Stimulated activated CD8-positive, alpha-beta memory T cell treated with anti-CD3 and anti-CD28 coated beads, Interleukin-15, amount 100 ng/mL, for 1 hour (primary cell): ENCODE measurements around the gene PLCH1.

Source experiments
- DNase-seq: peaks from one replicate; pipeline ENCODE4 v3.0.0-alpha.2; 2020; ENCODE audit warnings: low read depth

The PLCH1 gene

GRCh38 chr3:155682426-155683343 is 62.2 kb downstream of the PLCH1 start:
- no peak for DNase-seq

- no peak for DNase-seq
Measured at GRCh38 chr3:155676252-155676981, 68.5 kb downstream of the PLCH1 start.

DNA sequence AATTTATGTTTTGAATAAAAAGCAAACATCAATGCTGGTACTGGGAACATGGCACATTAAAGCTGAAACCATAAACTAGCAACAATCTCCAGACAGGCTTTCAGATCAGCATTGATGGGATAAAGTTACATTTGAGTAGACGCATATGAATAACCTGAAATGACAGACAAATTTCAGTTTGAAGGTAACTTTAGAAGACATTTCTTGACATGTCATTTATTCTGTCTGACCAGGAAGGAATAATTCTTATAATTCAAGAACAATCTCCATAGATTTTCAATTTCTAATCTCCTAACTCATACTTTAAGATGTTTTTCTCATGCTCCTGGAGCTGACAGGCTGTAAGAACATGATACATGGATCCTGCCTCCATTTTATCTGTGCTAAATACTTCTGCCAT is 69.8 kb downstream of the PLCH1 start:
- DNase-seq, result no peak

GRCh38 chr3:155673421-155673820 is 71.5 kb downstream of the PLCH1 start:
- DNase-seq, result no peak

DNA sequence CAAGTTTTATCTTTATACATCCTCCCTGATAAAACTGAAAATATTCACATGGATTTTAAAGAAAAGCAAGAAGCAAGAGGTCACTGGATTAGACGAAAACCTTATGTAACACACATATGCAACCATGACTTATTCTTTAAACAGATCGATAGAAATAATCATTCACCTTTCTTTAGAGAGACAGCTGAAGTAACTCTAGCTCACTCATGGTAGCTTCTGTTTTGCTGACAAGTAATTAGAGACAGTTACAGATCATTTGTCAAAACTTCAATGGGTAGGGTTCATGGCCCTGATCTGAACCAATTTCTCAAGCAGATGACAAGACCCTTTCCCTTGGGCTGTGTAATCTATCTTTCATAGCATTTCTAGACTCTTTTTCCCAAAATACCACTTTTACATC is 74.5 kb downstream of the PLCH1 start:
- no peak for DNase-seq

GRCh38 chr3:155667988-155668387 is 76.9 kb downstream of the PLCH1 start:
- DNase-seq, result no peak

DNA sequence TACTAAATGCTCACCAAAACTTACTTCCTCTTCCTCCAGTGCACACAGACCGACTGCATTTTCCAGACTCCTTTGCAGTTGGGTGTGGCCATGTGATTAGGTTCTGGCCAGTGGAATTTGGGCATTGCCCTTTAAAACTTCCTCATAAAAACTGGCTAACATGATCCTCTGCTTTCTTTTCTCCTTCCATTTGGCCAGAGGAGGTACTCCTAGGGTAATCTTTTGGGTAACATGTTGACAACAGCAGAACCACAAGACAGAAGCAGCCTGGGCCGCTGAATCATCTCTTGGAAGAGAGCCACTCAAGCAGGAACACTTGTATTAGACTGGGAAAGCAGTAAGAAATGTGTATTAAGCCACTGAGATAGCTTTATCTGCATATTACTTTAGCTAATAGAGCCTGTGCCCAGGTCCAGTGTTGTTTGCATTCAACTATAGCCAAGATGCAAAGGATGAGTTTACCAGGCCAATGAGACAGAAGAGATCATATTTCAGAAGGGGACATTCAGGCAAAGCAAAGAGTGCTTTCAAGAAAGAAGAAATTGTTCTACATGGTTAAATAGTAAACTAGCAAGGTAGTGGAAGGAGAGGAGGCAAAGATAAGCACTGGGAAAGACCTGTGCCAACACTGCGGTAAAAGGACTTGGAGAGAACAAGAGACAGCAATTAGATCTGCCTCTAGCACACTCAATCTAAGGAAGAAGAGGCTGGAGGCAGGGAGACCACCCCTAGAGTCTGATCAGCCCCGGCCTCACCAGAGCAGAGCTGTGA is 79.8 kb downstream of the PLCH1 start:
- no peak for DNase-seq

DNA sequence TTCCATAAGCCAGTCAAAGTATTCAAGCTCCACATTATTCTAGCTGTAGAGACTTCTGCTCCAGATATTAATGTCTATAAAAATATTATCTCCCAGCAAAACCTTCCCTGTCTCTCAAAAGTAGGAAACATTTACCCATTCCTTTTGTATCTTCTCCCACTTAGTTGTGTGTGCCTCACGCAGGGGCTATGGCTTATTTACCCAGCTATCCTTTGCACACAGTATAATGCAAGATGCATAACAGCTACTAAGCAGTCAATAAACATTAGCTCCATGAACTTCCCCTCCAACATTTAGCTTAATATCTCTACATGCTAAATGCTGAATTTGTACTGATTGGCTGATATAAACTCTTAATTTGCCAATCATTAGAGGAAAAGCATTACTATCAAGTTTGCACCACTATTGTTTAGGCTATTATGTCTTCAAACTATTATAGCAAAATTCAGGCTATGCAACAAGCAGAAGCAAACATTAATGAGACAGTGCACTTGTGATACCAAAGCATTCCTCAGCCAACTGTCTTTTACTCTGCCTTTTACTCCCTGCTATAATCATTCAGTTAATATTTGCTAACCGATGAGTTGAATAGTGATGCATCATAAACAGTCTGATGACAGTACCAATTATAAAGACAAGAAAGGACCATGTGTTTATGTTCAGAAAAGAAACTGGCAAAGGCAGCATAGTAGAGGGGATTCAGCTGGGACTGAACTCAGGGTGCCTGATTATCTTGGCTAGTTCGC is 81.2 kb downstream of the PLCH1 start:
- no peak for DNase-seq

GRCh38 chr3:155661760-155662159 is 83.1 kb downstream of the PLCH1 start:
- no peak for DNase-seq

DNA sequence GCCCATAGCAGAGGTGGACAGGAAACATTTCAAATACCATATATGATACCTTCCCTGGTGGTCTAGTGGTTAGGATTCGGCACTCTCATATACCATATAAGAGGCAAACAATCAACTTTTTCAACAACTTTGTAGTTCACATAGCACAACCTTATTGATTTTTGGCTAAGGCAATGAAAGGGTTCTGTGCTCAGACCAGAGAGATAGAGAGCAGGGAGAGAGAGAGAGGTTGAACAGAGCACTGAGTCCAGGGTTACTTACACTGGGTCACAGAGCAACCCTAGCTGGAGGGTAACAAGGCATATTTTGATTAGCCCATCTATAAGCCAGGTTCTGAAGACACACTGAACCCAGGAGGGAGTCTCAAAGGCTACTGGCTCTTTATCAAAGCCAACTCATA is 83.8 kb downstream of the PLCH1 start:
- DNase-seq, result no peak

GRCh38 chr3:155658671-155659261 is 86.1 kb downstream of the PLCH1 start:
- DNase-seq, result no peak

GRCh38 chr3:155658006-155658405 is 86.9 kb downstream of the PLCH1 start:
- DNase-seq, result no peak

DNA sequence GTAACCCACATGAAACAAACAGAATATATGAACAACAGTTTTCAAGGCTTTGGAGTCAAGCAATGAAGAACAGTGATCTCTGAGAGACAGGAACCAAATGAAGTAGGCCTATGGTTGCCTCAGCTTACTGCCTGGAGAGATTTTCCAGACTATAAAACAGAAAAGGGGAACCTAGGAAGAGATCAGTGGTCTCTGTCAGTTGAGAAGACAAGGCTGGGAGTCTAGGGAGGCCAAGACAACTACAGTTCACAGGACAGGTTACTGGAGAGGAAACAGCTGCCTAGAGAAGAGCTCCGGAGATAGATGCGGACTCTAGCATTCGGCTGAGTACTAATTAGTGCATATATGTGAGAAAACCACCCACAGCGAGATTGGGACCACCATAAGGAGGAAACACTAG is 87.7 kb downstream of the PLCH1 start:
- no peak for DNase-seq

- DNase-seq, result no peak
Measured at GRCh38 chr3:155656466-155656865, 88.4 kb downstream of the PLCH1 start.

- DNase-seq, result no peak
Measured at GRCh38 chr3:155651489-155652218, 93.2 kb downstream of the PLCH1 start.

- DNase-seq, result no peak
Measured at GRCh38 chr3:155648013-155648591, 96.8 kb downstream of the PLCH1 start.

- no peak for DNase-seq
Measured at GRCh38 chr3:155647206-155647605, 97.7 kb downstream of the PLCH1 start.

DNA sequence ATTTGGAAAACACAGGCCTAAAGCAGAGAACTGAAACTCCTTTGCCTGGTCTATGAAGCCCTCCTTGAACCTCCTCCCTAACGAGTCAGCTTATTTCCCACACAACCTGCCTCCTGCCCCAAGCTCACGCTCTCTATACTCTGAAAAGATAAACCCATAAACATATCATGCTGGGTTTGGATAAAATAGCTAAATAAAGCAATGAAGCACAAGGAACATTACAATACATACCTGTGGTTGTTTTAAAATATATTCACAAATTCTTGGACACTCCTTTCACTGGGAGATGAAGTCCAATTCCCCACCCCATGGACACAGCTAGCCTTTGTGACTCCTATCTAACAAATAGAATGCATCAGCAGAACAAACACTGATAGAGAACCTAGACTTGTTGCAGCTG is 98.2 kb downstream of the PLCH1 start:
- no peak for DNase-seq

DNA sequence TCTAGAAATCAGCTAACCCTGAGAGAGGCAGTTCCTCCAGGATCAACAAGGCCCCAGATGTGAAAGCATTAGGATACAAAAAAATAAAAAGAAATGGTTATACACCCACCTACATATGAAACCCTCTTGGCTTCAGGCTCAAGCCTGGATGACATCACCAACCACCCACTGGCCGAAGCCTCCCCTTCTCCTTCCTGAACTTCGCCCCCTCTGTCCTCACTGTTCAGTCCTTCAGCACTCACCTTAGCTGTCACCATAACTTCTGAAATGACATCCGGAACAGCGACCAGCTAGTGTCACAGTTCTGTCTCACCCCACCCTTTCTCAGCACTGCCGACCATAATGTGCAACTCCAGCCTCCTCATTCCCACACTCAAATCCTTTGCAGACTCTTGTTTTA is 98.7 kb downstream of the PLCH1 start:
- no peak for DNase-seq

GRCh38 chr3:155643581-155644165 is 101.2 kb downstream of the PLCH1 start:
- DNase-seq, result no peak
